NCI-H1105 treated with DMSO at 0.1 percent for 48 hours (cell line): ENCODE measurements around the gene LAMA2.

Source experiments
- DNase-seq: peaks from one replicate; lab custom pipeline; 2025; lab: John Stamatoyannopoulos, UW

LAMA2 gene

DNA sequence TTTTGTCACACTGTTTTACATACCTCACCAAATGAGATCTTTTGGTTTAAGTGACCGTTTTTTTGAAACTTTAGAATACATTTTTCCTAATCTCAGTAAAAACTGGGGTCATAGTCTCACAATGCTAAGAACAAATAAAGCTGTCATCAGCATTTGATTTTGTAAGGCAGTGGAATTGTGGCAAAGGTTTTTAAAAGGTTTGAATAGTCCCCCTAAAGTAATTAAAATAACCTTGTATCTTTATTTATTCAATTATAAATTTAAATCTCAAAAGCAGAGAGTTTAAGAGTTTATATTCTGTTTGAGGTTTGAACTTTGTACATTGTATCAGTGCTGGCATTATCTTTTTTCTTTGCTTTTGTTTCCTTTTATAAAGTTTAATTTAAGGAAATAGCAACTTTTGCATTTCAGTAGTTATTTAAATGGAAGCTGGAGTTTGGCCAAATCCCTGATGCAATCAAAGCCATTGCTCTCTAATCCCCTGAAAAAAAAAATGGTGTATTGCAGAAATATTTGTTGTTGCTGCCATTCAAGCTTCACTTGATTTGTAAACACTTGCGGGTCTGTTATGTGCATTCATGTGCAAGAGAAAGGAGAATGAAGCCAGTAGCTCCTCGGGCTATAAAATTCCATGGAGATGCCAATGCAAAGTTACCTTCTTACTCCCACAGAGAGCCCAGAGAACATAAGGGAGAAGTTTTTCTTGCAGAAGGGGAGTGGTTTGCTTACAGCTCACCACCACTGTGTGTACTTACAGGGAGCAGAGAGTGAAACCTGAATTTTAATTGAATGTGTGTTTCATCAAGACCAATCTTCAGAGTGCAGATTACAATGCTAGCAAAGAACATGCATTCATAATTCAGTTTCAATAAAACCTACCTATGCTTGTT is 435.2 kb downstream of the LAMA2 start:
- peak; percentile 58 for DNase-seq

DNA sequence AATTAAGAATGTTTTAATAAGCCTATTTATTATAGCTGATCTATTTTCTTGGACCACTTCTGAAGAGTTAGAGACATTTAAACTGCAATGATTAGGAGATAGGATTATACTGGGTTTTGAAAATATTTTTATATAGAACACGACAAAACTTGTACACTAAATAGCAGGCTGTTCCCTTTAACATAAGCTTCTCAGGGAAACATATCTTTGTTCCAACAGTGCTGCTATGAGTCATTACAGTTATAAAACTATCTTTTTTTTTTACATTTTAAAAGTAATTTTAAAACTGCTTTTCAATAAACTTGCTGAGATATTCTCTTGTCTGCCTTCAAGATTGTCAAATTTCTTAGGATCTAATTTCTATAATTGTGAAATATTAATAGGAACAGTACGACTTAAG is 438.0 kb downstream of the LAMA2 start:
- no peak for DNase-seq

DNA sequence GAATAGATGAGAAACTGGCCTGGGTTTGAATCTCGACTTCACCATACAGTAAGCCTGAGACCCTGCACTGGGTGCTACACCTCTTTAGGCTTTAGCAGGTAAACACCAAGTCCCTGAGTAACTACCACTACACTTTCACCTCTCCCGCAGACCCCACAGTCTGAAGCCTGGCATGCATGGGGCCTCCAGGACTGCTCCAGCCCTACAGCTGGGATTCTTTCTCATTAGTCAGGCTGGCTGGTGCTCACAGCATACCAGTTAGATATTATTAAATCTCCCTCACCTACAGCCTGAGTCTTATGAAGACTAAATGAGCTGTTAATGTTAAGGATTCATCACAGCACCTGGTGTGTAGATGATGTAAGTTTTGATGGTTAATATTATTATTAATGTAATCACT is 438.4 kb downstream of the LAMA2 start:
- DNase-seq = no peak

DNA sequence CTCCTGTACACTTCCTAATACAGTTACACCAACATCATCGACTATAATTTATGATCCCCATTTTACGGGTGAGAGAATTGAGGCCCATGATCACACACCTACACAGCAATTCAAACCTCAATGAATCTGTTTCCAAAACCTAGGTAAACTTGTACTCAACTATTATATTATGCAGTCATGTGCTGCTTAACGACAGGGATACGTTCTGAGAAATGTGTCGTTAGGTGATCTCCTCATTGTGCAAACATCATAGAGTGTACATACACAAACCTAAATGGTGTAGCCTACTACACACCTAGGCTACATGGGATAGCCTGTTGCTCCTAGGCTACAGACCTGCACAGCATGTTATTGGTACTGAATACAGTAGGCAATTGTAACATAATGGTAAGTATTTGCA is 441.4 kb downstream of the LAMA2 start:
- no peak for DNase-seq

DNA sequence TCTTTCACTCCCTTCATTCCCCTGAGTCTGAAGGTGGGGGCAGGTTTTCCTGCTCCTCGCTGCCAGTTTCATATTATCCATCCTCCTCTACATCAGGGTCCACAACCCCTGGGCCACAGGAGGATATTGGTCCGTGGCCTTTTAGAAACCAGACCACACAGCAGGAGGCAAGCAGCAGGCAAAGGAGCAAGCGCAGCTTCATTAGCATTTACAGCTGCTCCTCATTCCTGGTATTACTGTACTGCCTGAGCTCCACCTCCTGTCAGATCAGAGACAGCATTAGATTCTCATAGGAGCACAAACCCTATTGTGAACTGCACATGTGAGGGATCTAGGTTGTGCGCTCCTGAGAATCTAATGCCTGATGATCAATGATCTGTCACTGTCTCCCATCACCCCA is 446.7 kb downstream of the LAMA2 start:
- DNase-seq = no peak

DNA sequence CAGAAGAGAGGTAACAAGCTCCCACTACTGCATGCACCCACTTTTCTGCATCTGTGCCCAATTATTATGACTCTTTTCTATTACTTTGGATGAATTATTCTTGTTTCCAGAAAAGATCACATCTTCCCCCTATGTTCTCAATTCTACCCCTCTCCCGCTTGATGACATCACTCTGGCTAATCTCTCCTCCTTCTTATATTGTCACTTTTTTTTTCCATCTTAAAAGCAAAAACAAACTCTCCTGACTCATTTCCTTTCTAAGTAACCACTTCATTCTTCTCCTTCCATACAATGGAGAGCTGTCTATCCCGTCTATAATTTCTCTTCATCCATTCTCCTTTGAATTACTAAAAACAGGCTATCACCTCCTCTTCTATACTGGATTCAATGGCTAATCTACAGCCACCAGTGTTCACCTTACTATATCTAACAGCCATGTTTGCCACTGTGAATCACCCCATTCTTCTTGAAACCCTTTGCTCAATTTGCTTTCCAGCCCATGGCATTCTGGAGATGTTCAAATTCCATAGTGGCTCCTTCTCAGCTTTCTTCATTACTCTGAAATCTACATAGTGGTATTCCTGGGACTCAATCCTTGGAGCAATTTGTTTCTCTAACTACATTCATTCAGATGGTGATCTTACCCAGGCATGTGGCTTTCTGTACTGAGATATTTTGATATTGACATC is 448.7 kb downstream of the LAMA2 start:
- DNase-seq = no peak

DNA sequence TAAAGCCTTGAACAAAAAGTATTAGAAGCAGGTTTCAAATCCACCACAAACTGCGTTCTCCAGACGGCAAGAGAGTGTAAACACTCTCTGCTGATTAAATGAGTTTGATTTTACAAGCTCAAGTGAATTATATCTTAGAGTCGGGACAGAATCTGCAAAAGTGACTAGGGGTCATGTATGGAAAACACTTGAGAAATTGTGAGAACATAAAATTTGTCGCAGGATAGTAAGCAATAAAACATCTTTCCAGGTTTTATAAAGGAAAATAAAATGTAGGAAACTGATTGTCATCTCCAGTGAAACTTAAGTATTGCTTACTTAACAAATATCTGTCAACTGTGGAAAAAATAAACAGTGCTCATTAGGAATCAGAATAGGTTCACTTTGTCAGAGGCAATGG is 452.9 kb downstream of the LAMA2 start:
- no peak for DNase-seq

DNA sequence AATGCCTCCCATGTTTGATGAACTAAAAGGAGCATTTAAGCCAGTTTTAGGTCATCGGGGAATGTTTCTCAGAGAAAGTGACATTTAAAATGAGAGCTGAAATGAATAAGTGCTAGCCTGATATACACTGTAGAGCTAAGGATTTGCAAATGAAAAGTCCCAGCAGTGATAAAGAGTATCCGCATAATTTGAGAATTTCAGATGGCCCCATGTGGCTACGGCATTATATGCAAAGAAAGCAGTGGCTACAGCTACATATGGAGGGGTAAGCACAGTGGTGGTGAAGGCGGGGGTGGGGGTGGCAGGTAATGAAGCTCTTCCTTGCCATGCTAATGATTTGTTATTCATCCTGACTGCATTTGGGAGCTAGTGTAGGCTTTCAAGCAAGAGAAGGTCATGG is 455.7 kb downstream of the LAMA2 start:
- DNase-seq = no peak

DNA sequence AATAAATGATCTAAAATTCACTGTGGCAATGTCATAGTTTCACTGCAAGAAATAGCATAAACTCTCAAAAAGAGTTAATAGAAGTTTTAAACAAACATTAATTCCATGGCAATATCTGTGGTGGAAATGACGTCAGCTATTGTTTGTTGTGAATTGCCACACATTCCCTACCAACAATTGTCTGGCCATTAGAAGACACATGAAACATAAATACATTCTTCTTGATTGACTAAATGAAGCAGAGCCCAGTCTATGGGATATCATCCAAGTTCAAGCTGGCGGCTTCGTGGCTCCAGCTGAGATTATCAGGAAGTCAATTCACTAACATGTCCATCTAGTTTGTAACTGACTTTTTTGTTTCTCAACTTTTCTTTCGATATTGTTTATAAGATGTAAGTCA is 458.0 kb downstream of the LAMA2 start:
- no peak for DNase-seq

DNA sequence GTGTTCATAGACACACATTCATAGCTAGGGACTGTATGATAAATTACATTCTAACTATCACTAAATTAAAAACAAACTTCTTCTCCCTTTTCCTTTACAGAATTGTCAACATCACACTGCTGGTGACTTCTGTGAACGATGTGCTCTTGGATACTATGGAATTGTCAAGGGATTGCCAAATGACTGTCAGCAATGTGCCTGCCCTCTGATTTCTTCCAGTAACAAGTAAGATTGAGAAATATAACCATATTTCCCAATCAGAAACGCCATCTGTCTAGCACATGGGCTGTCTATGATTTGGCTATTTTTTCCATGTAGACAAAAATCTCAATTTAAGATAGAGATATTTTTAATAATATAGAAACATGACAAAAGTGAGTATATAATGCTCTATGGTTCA is 459.3 kb downstream of the LAMA2 start:
- no peak for DNase-seq

DNA sequence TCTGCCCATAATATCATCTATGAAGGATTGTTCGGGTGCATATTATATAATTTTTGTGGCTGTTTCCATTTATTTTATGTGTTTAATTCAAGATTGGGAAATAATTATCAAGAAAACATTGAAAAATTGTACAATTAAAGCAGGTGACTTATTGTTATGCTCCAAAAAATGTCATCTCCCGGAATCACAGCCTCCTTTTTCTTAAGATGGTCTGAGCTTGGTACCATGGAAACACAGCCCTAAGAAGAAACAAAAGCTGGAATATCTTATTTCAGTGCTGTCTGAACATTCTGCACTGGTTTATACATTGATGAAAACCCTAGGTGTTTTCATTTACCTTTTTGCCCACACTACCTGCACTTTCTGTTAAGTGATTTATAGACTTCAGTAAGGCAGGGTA is 459.9 kb downstream of the LAMA2 start:
- DNase-seq = no peak

DNA sequence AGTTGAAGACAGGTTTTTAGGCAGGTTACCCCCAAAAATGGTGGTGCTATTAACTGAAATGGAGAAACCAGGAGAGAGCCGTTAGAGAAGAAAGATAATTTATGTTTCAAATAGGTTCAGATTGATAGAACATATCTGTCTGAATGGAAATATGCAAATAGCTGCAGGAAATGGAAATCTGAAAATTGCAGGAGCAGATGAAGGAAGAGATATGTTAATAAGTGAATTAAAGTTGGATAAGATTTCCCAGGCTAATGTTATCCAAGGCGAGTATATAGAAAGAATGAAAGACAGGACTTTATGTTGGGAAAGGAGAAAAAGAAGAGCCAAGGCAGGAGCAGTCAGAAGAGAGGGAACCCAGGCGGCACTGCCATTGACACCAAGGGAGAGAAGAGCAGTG is 461.4 kb downstream of the LAMA2 start:
- no peak for DNase-seq

DNA sequence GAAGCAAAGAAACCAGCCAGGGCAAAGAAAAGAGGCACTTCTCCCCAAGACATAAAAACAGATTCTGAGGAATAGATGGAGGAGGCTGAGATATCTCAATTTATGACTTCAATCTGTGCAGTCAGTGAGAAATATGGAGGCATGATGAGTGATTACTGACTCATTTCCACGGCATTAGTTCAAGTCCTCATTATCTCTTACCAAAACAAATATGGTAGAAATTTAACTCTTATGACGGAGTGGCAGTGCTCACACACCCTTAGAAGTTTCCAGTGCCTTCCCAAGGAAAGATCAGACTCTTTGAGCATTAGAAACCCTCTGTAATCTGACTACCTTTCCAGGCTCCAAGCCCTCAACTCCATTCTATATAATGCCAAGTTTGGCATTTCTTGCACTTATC is 463.0 kb downstream of the LAMA2 start:
- no peak for DNase-seq

DNA sequence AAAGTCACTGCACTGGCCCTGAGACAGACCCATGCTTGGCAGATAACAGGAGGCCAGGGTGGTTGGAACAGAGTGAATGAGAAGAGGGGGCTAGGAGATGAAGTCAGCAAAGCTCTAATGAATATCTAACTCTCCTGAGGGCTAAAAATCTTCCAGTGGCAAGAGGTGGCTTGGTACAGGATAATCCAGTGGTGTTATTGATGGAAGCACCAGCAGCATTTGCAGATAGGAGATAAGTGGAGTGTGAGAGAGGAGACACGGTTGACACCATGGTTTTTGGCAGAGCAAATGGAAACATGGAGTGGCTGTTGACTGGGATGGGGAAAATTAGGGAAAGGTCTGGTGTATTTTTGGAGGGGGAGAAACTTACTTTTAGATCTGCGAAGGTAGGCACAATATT is 464.0 kb downstream of the LAMA2 start:
- no peak for DNase-seq

DNA sequence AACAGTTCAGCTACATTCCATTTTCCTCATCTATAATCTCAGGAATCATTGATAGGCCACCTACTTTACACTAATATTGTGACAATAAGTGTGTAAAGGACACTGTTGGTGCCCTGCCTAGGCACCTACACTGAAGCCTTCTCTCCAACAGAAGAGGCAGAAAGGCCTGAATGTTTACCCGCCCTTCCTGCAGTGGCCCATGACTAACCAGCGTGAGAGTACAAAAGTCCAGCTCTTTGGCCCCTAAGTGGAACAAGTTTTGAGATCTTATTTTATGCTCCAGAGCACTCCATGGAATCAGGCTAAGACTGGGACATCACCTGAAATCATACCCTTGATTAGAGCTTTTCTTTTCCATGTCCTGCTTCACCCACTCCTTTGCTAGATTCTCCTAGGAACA is 467.3 kb downstream of the LAMA2 start:
- no peak for DNase-seq

DNA sequence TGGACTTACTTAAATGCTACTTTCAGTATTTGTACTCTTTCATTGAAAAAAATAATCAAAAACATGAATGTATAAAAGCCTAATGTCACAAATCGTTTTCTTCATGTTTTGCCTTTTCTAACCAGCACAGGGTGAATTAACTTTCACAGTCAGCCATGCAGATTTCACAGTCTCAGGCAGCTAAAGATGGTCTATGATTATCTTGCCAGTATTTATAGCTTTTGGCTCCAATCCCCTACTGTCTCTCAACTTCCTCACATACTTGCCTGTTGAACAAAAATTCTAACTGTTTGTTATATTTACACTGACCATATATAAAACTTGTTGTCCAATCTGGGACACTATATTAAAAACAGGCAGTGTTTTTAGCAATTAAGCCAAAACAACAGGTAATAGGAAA is 468.9 kb downstream of the LAMA2 start:
- peak; percentile 51 for DNase-seq

DNA sequence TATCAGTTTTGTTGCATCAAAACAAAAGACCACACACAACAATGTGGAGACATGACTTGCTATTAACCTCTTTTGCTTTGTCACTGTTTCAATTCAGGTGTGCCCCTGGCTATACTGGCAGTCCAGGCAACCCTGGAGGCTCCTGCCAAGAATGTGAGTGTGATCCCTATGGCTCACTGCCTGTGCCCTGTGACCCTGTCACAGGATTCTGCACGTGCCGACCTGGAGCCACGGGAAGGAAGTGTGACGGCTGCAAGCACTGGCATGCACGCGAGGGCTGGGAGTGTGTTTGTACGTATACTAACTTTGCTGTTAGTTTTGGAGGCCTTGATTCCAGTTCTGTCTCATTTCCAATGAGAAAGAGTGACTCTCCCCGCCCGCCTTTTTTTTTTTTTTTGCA is 470.1 kb downstream of the LAMA2 start:
- no peak for DNase-seq

DNA sequence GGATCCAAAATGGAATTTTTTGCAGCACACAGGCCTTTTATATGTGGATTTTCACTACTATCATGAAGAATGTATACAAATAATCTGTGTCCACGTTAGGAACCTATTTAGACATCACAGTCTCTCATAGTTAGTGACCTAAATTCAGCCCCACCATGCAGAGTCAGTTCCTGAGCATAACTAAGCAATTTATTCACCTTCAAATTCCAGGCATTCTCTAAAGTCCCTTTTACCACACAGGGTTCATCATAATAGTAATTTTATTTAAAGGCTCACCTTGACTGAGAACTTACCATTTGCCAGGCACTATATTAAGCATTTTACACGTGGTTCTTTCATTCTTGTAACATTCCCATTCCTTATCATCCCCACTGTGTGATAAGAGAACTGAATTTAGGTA is 473.2 kb downstream of the LAMA2 start:
- DNase-seq = no peak

DNA sequence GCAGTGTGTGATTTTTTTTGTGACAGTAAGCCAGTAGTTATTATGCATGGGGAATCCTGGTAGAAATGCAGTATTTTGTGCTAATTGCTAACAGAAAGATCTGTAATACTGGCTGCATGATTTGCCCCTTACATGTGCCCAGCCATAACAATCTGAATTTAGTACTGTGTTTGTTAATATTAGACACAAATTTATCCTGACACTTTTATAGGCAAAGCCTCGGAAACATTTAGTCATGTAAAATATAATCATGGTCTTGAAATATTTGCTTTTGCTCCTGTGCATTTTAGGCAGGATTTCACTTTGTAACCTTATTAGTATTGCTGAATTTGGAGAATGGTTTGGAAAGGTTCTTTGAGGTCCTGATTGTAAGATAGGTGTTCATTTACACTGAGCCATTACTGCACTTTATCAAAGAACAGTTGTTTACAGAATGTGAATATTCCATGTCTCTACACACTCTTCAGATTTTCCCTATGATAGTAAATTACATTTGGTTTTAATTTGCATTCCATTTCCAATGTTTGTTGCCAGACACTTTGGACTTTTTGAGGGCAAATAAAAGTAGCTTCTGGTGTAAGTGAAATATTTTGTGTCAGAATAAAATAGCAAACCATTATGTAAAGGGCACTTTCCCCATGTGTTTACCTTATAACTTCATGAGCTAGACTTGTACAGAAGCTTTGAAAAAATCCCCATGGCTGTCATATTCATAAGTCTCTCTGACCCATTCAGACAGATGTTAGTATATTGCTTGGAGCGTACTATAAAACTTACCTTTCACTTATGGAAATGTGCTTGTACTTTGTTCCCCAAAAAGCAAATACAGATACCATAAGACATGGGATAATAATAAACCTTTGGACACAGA is 477.1 kb downstream of the LAMA2 start:
- DNase-seq = peak; percentile 35

DNA sequence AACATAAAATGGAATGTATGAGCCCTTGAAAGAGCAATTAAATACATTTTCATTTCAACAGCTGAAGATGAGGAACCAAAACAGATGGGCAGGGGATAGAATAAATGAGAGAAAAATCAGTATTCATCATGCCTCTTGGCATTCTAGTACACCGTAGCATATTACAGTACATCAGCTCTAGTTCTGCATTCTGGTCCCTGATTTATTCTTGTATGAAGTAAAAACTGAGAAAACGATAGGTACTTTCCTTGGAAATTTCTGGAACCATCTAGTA is 477.7 kb downstream of the LAMA2 start:
- no peak for DNase-seq

DNA sequence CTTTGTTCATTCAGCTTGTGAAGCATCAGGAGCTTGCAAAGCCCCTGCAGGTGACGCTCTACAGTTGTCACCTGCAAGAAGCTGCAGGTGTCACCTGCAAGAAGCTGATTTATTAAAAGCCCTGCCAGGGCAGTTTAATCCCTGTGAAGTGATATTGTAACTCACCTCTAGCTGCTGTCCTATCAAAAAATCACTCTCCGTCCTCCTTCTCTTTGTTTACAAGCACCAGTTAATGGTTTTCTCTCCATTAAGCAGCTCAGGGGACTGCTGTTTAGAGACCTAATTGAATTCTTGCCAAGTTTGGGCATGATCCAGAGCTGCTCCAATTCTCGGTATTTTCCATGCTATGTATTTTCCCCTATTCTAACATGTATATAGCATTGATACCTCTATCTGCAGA is 481.1 kb downstream of the LAMA2 start:
- DNase-seq = peak; percentile 99

DNA sequence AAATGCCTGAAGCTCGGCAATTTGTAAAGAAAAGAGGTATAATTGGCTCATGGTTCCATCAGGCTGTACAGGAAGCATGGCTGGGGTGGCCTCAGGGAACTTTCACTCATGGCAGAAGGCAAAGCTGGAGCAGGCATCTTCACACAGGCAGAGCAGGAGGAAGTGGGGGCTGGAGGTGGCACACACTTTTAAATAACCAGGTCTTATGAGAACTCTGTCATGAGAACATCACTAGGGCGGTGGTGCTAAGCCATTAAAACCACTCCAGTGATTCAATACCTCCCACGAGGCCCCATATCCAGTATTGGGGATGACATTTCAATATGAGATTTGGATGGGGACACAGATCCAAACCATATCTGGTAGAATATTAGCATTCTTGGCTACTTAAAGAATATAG is 481.8 kb downstream of the LAMA2 start:
- DNase-seq = no peak

DNA sequence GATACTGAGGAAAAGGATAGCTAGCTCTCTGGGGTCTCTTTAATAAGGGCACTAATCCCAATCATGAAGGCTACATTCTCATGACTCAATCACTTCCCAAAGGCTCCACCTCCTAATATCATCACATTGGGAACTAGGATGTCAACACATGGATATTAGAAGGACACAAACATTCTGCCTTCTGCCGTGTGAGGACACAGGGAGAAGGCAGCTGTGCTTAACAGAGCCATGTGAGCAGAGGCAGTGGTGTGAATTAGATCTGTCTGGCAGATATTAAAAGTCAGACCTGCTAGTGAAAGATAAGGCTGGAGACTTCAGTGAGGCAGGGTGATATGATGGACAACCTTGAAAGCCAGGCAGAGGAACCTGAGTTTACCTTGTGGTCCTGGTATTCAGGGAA is 485.1 kb downstream of the LAMA2 start:
- no peak for DNase-seq
